HG03457 (cell line): ENCODE measurements around the gene DNAAF9.

Experiments used
- ATAC-seq: cut with Tn5 transposase; IDR thresholded peaks from one replicate; pipeline ENCODE4 v1.9.1; 2021; ENCODE audit warnings: moderate number of reproducible peaks; ENCODE audit not compliant: unreplicated experiment

DNAAF9 gene

GRCh38 chr20:3378138-3378537, 29.3 kb downstream of the DNAAF9 start:
- ATAC-seq = no peak

DNA sequence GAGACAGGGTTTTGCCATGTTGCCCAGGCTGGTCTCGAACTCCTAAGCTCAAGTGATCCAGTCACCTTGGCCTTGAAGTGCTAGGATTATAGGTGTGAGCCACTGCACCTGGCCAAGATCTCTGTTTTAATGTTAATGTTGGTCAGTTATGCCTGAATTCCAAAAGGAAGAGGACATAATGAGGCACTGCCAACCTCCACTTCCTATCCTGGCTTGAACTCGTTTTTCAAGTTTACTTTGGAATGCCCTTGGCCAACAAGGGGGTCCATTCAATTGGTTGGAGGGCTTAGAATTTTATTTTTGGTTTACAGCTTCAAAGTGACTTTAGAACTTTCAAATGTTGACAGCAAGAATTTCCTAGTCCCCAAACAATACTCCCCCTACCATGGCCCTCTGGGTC, 29.8 kb downstream of the DNAAF9 start:
- no peak for ATAC-seq

- ATAC-seq = no peak
These were observed 33.2 kb downstream of the DNAAF9 start for GRCh38 chr20:3374296-3374695.

- ATAC-seq = no peak
These were observed 35.7 kb downstream of the DNAAF9 start for GRCh38 chr20:3371754-3372153.

DNA sequence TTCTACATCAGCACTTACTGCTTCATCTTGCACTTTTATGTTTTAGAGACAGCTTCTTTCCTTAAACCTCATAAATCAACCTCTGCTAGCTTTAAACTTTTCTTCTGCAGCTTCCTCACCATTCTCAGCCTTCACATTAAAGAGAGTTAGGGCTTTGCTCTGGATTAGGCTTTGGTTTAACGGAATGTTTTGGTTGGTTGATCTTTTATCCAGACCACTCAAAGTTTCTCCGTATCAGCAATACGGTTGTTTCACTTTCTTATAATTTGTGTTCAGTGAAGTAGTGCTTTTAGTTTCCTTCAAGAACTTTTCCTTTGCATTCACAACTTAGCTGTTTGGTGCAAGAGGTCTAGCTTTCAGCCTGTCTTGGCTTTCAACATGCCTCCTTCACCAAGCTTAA, 40.4 kb downstream of the DNAAF9 start:
- no peak for ATAC-seq

DNA sequence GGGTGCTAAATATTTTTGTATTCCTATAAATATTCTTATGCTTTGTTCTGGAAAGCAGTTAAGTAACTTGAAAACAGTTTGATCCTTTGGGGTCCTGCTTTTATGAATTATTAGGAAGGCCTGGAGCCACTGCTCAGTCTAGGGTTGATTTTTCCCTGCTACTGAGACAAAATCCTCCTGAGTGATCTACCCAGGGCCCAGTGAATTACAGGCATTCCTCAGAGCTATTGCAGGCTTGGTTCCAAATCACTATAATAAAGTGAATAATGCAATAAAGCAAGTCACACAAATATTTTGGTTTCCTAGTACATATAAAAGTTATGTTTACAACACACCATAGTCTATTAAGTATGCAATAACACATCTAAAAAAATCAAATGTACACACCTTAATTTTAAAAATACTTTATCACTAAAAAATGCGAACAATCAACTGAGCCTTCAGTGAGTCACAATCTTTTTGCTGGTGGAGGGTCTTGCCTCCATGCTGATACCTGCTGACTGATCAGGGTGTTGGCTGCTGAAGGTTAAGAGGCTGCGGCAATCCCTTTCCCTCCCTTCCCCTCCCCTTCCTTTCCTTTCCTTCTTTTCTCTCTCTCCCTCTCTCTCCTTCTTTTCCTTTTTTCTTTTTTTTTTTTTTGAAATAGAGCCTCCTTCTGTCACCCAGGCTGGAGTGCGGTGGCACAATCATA, 43.0 kb downstream of the DNAAF9 start:
- no peak for ATAC-seq

DNA sequence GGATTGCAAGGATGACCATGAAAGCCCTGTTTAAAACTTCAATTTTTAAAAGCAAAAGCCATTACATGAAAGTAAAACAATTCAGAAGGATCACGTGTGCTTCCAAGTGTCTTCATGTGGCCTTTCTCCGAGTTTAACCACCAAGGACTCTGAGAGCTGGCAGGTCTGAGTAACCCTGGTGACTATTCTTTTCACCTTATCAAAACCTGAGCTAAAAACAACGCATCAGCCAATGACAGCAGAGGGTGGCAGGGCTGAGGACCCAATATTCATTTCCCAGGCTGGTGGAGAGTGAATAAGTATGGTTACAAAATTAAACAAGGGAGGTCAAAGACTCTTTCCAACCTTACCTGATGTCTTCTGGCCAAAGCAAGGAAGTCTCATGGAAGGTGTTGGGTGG, 46.7 kb downstream of the DNAAF9 start:
- no peak for ATAC-seq

DNA sequence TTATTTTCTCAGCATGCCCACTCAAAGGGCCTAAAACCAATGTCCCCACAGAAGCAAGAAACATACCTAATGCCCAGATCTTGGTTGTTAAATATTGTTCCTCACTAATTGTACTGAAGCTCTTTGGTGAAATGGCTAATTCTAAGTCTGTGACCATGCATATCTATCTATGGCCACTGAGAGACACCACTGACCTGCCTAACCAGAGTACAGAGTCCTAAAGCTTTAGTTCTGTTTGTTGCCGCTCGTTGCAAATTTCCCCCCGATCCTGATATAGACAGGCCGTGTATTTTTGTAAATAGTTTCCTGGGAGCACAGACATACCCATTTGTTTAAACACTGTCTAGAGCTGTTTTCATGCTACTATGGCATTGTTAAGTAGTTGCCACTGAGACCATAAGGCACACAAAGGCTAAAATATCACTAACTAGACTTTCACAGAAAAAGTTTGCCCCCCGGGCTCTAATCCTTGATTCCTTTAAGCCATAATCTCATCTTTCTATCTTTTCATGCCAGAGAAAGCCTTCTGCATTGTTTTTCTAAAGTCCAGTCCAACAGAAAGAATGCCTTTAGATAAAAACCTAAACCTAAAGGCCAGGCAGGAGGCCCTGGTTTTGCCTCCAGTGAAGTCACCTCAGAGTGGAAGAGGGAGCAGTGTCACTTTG, 48.7 kb downstream of the DNAAF9 start:
- no peak for ATAC-seq
